GM23338 (cell line): ENCODE data around the gene DSG3. TPM values are rescaled to one million over a fixed set of nuclear protein-coding genes. Genes with fewer than 3 reads are reported as not detected.

Experiments used
- ATAC-seq: fragments of 200-7000 bp; cut with Tn5 transposase; 3 replicates; pipeline ENCODE4 v1.9.1; 2020
- DNase-seq: peaks from one replicate; pipeline ENCODE4 v3.0.0-alpha.2; 2015; ENCODE audit warnings: low spot score
- H2AFZ ChIP-seq: fragments of 200-600 bp; sonication (generic); 2 replicates; pipeline ENCODE4 v1.8.0; 2016; ENCODE audit warnings: antibody characterized with exemption, mild to moderate bottlenecking, moderate library complexity
- H3F3A ChIP-seq: fragments of 200-600 bp; sonication (generic); replicated peaks from 2 replicates; pipeline ENCODE4 v1.8.0; 2017; ENCODE audit warnings: antibody characterized with exemption, mixed run types, low read depth
- H3K27ac ChIP-seq: fragments of 200-600 bp; sonication (generic); 2 replicates; pipeline ENCODE4 v1.6.1; 2016; ENCODE audit warnings: low read depth
- H3K27me3 ChIP-seq: fragments of 200-600 bp; sonication (generic); 2 replicates; pipeline ENCODE4 v1.8.0; 2016; ENCODE audit warnings: mild to moderate bottlenecking, mixed run types, moderate library complexity; ENCODE audit not compliant: insufficient read depth
- H3K36me3 ChIP-seq: fragments of 200-600 bp; sonication (generic); 2 replicates; pipeline ENCODE4 v1.8.0; 2016; ENCODE audit warnings: mild to moderate bottlenecking; ENCODE audit not compliant: insufficient read depth
- H3K4me1 ChIP-seq: fragments of 200-600 bp; sonication (generic); 2 replicates; pipeline ENCODE4 v1.8.0; 2016; ENCODE audit warnings: mild to moderate bottlenecking, moderate library complexity; ENCODE audit not compliant: insufficient read depth
- H3K4me2 ChIP-seq: fragments of 200-600 bp; sonication (generic); 2 replicates; pipeline ENCODE4 v1.7.1; 2017; ENCODE audit warnings: mixed run types
- H3K4me3 ChIP-seq: fragments of 200-600 bp; sonication (generic); 2 replicates; pipeline ENCODE4 v1.6.1; 2016; ENCODE audit warnings: mixed run types
- H3K79me2 ChIP-seq: fragments of 200-600 bp; sonication (generic); replicated peaks from 2 replicates; pipeline ENCODE4 v1.8.0; 2017; ENCODE audit warnings: mild to moderate bottlenecking; ENCODE audit not compliant: insufficient read depth
- H3K9me2 ChIP-seq: fragments of 200-600 bp; sonication (generic); 2 replicates; pipeline ENCODE4 v1.8.0; 2017; ENCODE audit not compliant: insufficient read depth
- H4K20me1 ChIP-seq: fragments of 200-600 bp; sonication (generic); replicated peaks from 2 replicates; pipeline ENCODE4 v1.8.0; 2017; ENCODE audit warnings: mild to moderate bottlenecking; ENCODE audit not compliant: insufficient read depth
- H3K27ac Mint-ChIP-seq: 2 replicates; pipeline ENCODE4 v1.8.0; 2020; ENCODE audit warnings: inconsistent platforms, mild to moderate bottlenecking, moderate library complexity, mixed read lengths
- H3K27me3 Mint-ChIP-seq: 3 replicates; pipeline ENCODE4 v1.8.0; 2022; ENCODE audit warnings: low read depth, mild to moderate bottlenecking, moderate library complexity, mixed read lengths, inconsistent platforms; ENCODE audit not compliant: insufficient read depth, poor library complexity
- H3K36me3 Mint-ChIP-seq: 3 replicates; pipeline ENCODE4 v1.8.0; 2021; ENCODE audit warnings: low read depth, mild to moderate bottlenecking, inconsistent platforms, moderate library complexity, mixed read lengths
- H3K4me1 Mint-ChIP-seq: 3 replicates; pipeline ENCODE4 v1.8.0; 2020; ENCODE audit warnings: mild to moderate bottlenecking, inconsistent platforms, mixed read lengths
- H3K4me3 Mint-ChIP-seq: 3 replicates; pipeline ENCODE4 v1.8.0; 2021; ENCODE audit warnings: moderate library complexity, mild to moderate bottlenecking, inconsistent platforms, mixed read lengths
- H3K9me3 Mint-ChIP-seq: 3 replicates; pipeline ENCODE4 v1.8.0; 2020; ENCODE audit warnings: moderate library complexity, mild to moderate bottlenecking, inconsistent platforms, mixed read lengths
- EZH2 ChIP-seq: fragments of 200-600 bp; sonication (generic); IDR thresholded peaks from one replicate; pipeline ENCODE4 v1.8.0; 2017; ENCODE audit warnings: antibody characterized with exemption, mild to moderate bottlenecking, low read depth; ENCODE audit not compliant: unreplicated experiment
- JUNB ChIP-seq: IDR thresholded peaks from one replicate; pipeline ENCODE4 v1.6.1; 2016; ENCODE audit warnings: antibody characterized with exemption; ENCODE audit not compliant: unreplicated experiment
- NANOG ChIP-seq: IDR thresholded peaks from 2 replicates; pipeline ENCODE4 v1.6.1; 2016; ENCODE audit warnings: antibody characterized with exemption, borderline replicate concordance
- POLR2AphosphoS5 ChIP-seq: IDR thresholded peaks from 2 replicates; pipeline ENCODE4 v1.6.1; 2016; ENCODE audit warnings: antibody characterized with exemption, low read depth
- STAT1 ChIP-seq: IDR thresholded peaks from one replicate; pipeline ENCODE4 v1.6.1; 2016; ENCODE audit warnings: antibody characterized with exemption; ENCODE audit not compliant: unreplicated experiment
- ZNF114 ChIP-seq: fragments of 250-450 bp; sonication (Bioruptor Pico); IDR thresholded peaks from 2 replicates; pipeline ENCODE4 v1.5.0; 2020; ENCODE audit warnings: mild to moderate bottlenecking, moderate library complexity
- ZNF331 ChIP-seq: fragments of 250-450 bp; sonication (Bioruptor Pico); IDR thresholded peaks from 2 replicates; pipeline ENCODE4 v1.5.0; 2020; ENCODE audit warnings: low read depth, mild to moderate bottlenecking, moderate library complexity
- polyA plus RNA-seq: library from polyadenylated mRNA; unstranded; fragments of >200 nt; fragmentation: Nextera tagmentation; extraction: Ambion mirVana; gene quantifications from 2 replicates; pipeline ENCODE4 v1.2.1, GENCODE V29; 2016
- total RNA-seq: library from RNA; depleted of rRNA; stranded (reverse); fragments of >200 nt; shearing (Covaris generic); gene quantifications from 2 replicates; pipeline ENCODE4 v1.2.3, GENCODE V29; 2014
- TF ChIP-seq, protein P1 (sequence below): IDR thresholded peaks from one replicate; pipeline ENCODE4 v1.6.1; 2018; ENCODE audit warnings: antibody characterized with exemption; ENCODE audit not compliant: unreplicated experiment
- TF ChIP-seq, protein P2 (sequence below): fragments of 250-450 bp; sonication (Bioruptor Pico); IDR thresholded peaks from 2 replicates; pipeline ENCODE4 v1.5.0; 2020; ENCODE audit warnings: mild to moderate bottlenecking, moderate library complexity
- TF ChIP-seq, protein P3 (sequence below): IDR thresholded peaks from 2 replicates; pipeline ENCODE4 v1.6.1; 2016; ENCODE audit warnings: antibody characterized with exemption
- TF ChIP-seq, protein P4 (sequence below), 2 experiments: fragments of 200-600 bp in 1 of 2; sonication (generic) in 1 of 2; conservative IDR thresholded peaks; 2 replicates each; pipeline versions ENCODE4 v1.5.1 to v1.6.1; 2016 to 2017; ENCODE audit warnings: antibody characterized with exemption in 2 of 2, low read depth in 2 of 2, mild to moderate bottlenecking in 2 of 2, moderate library complexity in 1 of 2

DSG3 gene
- total and polyA plus RNA-seq, 2 experiments from 2014 or later = 0.05 to 0.24 TPM

DNA sequence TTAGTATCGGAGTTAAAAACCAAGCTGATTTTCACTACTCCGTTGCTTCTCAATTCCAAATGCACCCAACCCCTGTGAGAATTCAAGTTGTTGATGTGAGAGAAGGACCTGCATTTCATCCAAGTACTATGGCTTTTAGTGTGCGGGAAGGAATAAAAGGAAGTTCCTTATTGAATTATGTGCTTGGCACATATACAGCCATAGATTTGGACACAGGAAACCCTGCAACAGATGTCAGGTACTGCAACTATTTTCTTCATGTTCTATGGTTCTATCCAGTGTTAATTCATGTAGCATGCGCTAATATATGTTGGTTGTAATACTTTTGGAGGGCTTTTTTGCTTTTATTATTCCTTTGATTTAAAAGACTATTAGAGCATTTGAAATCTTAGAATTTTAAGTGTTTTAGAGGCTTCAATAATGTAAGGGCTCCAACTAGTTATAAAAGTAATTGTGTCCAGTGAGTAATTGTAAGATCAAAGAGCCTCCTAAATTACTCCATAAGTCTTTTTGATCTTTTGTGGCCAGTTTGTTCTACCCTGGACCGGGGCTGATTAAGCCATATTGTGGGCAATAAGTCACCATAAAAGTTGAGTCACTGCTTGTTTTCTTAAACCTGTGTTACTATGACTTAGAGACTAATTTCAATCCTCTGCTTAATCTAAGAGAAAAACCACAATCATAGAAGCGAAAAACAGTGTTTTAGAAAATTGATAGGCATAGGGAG lies 48.1 kb upstream of the DSG3 start:
- H3K9me2 ChIP-seq = no peaks in the 10 kb centered on the region
- Mint-ChIP-seq H3K36me3 (no peaks in the 10 kb centered on the region), H3K9me3 (no peaks in the 10 kb centered on the region), H3K27ac (no peak overlapping the region), H3K4me3 (no peak overlapping the region), H3K4me1 (no peaks in the 10 kb centered on the region), H3K27me3 (no peaks in the 10 kb centered on the region)
- no peaks in the 10 kb centered on the region for H3K36me3 ChIP-seq
- no peak overlapping the region for H3K4me3 ChIP-seq
- H4K20me1 ChIP-seq = no peaks in the 10 kb centered on the region
- H3K4me1 ChIP-seq = no peaks in the 10 kb centered on the region
- no peak overlapping the region for H3K27ac ChIP-seq
- no peak overlapping the region for H2AFZ ChIP-seq
- no peak for TF ChIP-seq ZNF114 (CRISPR knock-in tag)
- TF ChIP-seq, protein P1, sequence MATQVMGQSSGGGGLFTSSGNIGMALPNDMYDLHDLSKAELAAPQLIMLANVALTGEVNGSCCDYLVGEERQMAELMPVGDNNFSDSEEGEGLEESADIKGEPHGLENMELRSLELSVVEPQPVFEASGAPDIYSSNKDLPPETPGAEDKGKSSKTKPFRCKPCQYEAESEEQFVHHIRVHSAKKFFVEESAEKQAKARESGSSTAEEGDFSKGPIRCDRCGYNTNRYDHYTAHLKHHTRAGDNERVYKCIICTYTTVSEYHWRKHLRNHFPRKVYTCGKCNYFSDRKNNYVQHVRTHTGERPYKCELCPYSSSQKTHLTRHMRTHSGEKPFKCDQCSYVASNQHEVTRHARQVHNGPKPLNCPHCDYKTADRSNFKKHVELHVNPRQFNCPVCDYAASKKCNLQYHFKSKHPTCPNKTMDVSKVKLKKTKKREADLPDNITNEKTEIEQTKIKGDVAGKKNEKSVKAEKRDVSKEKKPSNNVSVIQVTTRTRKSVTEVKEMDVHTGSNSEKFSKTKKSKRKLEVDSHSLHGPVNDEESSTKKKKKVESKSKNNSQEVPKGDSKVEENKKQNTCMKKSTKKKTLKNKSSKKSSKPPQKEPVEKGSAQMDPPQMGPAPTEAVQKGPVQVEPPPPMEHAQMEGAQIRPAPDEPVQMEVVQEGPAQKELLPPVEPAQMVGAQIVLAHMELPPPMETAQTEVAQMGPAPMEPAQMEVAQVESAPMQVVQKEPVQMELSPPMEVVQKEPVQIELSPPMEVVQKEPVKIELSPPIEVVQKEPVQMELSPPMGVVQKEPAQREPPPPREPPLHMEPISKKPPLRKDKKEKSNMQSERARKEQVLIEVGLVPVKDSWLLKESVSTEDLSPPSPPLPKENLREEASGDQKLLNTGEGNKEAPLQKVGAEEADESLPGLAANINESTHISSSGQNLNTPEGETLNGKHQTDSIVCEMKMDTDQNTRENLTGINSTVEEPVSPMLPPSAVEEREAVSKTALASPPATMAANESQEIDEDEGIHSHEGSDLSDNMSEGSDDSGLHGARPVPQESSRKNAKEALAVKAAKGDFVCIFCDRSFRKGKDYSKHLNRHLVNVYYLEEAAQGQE = no peak
- no peak for TF ChIP-seq POLR2AphosphoS5
- TF ChIP-seq, protein P2, sequence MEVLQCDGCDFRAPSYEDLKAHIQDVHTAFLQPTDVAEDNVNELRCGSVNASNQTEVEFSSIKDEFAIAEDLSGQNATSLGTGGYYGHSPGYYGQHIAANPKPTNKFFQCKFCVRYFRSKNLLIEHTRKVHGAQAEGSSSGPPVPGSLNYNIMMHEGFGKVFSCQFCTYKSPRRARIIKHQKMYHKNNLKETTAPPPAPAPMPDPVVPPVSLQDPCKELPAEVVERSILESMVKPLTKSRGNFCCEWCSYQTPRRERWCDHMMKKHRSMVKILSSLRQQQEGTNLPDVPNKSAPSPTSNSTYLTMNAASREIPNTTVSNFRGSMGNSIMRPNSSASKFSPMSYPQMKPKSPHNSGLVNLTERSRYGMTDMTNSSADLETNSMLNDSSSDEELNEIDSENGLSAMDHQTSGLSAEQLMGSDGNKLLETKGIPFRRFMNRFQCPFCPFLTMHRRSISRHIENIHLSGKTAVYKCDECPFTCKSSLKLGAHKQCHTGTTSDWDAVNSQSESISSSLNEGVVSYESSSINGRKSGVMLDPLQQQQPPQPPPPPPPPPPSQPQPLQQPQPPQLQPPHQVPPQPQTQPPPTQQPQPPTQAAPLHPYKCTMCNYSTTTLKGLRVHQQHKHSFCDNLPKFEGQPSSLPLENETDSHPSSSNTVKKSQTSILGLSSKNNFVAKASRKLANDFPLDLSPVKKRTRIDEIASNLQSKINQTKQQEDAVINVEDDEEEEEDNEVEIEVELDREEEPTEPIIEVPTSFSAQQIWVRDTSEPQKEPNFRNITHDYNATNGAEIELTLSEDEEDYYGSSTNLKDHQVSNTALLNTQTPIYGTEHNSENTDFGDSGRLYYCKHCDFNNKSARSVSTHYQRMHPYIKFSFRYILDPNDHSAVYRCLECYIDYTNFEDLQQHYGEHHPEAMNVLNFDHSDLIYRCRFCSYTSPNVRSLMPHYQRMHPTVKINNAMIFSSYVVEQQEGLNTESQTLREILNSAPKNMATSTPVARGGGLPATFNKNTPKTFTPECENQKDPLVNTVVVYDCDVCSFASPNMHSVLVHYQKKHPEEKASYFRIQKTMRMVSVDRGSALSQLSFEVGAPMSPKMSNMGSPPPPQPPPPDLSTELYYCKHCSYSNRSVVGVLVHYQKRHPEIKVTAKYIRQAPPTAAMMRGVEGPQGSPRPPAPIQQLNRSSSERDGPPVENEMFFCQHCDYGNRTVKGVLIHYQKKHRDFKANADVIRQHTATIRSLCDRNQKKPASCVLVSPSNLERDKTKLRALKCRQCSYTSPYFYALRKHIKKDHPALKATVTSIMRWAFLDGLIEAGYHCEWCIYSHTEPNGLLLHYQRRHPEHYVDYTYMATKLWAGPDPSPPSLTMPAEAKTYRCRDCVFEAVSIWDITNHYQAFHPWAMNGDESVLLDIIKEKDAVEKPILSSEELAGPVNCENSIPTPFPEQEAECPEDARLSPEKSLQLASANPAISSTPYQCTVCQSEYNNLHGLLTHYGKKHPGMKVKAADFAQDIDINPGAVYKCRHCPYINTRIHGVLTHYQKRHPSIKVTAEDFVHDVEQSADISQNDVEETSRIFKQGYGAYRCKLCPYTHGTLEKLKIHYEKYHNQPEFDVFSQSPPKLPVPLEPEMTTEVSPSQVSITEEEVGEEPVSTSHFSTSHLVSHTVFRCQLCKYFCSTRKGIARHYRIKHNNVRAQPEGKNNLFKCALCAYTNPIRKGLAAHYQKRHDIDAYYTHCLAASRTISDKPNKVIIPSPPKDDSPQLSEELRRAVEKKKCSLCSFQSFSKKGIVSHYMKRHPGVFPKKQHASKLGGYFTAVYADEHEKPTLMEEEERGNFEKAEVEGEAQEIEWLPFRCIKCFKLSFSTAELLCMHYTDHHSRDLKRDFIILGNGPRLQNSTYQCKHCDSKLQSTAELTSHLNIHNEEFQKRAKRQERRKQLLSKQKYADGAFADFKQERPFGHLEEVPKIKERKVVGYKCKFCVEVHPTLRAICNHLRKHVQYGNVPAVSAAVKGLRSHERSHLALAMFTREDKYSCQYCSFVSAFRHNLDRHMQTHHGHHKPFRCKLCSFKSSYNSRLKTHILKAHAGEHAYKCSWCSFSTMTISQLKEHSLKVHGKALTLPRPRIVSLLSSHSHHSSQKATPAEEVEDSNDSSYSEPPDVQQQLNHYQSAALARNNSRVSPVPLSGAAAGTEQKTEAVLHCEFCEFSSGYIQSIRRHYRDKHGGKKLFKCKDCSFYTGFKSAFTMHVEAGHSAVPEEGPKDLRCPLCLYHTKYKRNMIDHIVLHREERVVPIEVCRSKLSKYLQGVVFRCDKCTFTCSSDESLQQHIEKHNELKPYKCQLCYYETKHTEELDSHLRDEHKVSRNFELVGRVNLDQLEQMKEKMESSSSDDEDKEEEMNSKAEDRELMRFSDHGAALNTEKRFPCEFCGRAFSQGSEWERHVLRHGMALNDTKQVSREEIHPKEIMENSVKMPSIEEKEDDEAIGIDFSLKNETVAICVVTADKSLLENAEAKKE (CRISPR knock-in tag) = no peak
- TF ChIP-seq, protein P3, sequence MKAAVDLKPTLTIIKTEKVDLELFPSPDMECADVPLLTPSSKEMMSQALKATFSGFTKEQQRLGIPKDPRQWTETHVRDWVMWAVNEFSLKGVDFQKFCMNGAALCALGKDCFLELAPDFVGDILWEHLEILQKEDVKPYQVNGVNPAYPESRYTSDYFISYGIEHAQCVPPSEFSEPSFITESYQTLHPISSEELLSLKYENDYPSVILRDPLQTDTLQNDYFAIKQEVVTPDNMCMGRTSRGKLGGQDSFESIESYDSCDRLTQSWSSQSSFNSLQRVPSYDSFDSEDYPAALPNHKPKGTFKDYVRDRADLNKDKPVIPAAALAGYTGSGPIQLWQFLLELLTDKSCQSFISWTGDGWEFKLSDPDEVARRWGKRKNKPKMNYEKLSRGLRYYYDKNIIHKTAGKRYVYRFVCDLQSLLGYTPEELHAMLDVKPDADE = no peak
- no peak for TF ChIP-seq NANOG
- TF ChIP-seq, protein P4, sequence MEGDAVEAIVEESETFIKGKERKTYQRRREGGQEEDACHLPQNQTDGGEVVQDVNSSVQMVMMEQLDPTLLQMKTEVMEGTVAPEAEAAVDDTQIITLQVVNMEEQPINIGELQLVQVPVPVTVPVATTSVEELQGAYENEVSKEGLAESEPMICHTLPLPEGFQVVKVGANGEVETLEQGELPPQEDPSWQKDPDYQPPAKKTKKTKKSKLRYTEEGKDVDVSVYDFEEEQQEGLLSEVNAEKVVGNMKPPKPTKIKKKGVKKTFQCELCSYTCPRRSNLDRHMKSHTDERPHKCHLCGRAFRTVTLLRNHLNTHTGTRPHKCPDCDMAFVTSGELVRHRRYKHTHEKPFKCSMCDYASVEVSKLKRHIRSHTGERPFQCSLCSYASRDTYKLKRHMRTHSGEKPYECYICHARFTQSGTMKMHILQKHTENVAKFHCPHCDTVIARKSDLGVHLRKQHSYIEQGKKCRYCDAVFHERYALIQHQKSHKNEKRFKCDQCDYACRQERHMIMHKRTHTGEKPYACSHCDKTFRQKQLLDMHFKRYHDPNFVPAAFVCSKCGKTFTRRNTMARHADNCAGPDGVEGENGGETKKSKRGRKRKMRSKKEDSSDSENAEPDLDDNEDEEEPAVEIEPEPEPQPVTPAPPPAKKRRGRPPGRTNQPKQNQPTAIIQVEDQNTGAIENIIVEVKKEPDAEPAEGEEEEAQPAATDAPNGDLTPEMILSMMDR (conservative IDR thresholded peaks at IDR 0.05; ENCODE audit: low read depth in 2 of 2) = no peak
- no peak for TF ChIP-seq ZNF331
- TF ChIP-seq JUNB = no peak
- TF ChIP-seq EZH2 = no peak
- TF ChIP-seq STAT1 = no peak
- no peak overlapping the region for H3K4me2 ChIP-seq
- no peaks in the 10 kb centered on the region for H3F3A ChIP-seq
- no peaks in the 10 kb centered on the region for H3K27me3 ChIP-seq
- ATAC-seq = no peak
- H3K79me2 ChIP-seq = no peaks in the 10 kb centered on the region
- no peak for DNase-seq
